ENCODE data around the gene GDAP1L1. TPM values are rescaled to one million over a fixed set of nuclear protein-coding genes. Genes with fewer than 3 reads are reported as not detected.

The GDAP1L1 gene
- total RNA-seq, 1 experiment from 2014 or later = not detected

- CTCF ChIA-PET = no interaction called here
- H3F3A ChIP-seq (ENCODE audit: insufficient read depth, low read depth) = no peaks in the 10 kb centered on the region
- POLR2A ChIA-PET (ENCODE audit: unreplicated experiment) = no interaction called here
- H3K9me3 ChIP-seq (ENCODE audit: insufficient read depth, low read depth) = no peaks in the 10 kb centered on the region
- intact Hi-C loops (cut with micrococcal nuclease; ENCODE audit: unreplicated experiment) = no loop called here
- H3K79me2 ChIP-seq (ENCODE audit: low read depth) = no peaks in the 10 kb centered on the region
- no peaks in the 10 kb centered on the region for H3K9me2 ChIP-seq (ENCODE audit: insufficient read depth)
- TF ChIP-seq EZH2 (IDR thresholded peaks at IDR 0.05; ENCODE audit: low read depth) = no peak
- no peak for TF ChIP-seq CTCF (conservative IDR thresholded peaks at IDR 0.05)
- H3K27me3 ChIP-seq (ENCODE audit: insufficient read depth, low read depth) = no peaks in the 10 kb centered on the region
- H3K36me3 ChIP-seq (ENCODE audit: low read depth) = no peaks in the 10 kb centered on the region
- no peak overlapping the region for H3K4me3 ChIP-seq
- no peaks in the 10 kb centered on the region for H3K4me1 ChIP-seq (replicated peaks; ENCODE audit: insufficient read depth)
- no peak overlapping the region for H2AFZ ChIP-seq
- H3K27ac ChIP-seq = no peak overlapping the region
- BruUV-seq (replicated peaks) = no TSS peak
- DNase-seq = no peak
- H3K4me2 ChIP-seq = no peak overlapping the region
- H4K20me1 ChIP-seq (ENCODE audit: insufficient read depth) = no peaks in the 10 kb centered on the region
Observed at GRCh38 chr20:44301285-44301684, 54.2 kb downstream of the GDAP1L1 start.

GRCh38 chr20:44302026-44302669 is 55.0 kb downstream of the GDAP1L1 start:
- CTCF ChIA-PET = no interaction called here
- TF ChIP-seq CTCF (conservative IDR thresholded peaks at IDR 0.05) = no peak
- no peak for TF ChIP-seq EZH2 (IDR thresholded peaks at IDR 0.05; ENCODE audit: low read depth)
- Histone ChIP-seq H3F3A (ENCODE audit: insufficient read depth, low read depth) (no peaks in the 10 kb centered on the region), H3K4me2 (no peak overlapping the region), H3K36me3 (ENCODE audit: low read depth) (no peaks in the 10 kb centered on the region), H3K9me2 (ENCODE audit: insufficient read depth) (no peaks in the 10 kb centered on the region), H2AFZ (no peak overlapping the region), H3K4me1 (replicated peaks; ENCODE audit: insufficient read depth) (no peaks in the 10 kb centered on the region), H3K9me3 (ENCODE audit: insufficient read depth, low read depth) (no peaks in the 10 kb centered on the region), H4K20me1 (ENCODE audit: insufficient read depth) (no peaks in the 10 kb centered on the region), H3K27me3 (ENCODE audit: insufficient read depth, low read depth) (no peaks in the 10 kb centered on the region), H3K27ac (no peak overlapping the region), H3K4me3 (no peak overlapping the region), H3K79me2 (ENCODE audit: low read depth) (no peaks in the 10 kb centered on the region)
- POLR2A ChIA-PET (ENCODE audit: unreplicated experiment) = no interaction called here
- no TSS peak for BruUV-seq (replicated peaks)
- no peak for DNase-seq
- intact Hi-C loops (cut with micrococcal nuclease; ENCODE audit: unreplicated experiment) = no loop called here

- no peaks in the 10 kb centered on the region for H3F3A ChIP-seq (ENCODE audit: insufficient read depth, low read depth)
- TF ChIP-seq CTCF (conservative IDR thresholded peaks at IDR 0.05) (no peak), EZH2 (IDR thresholded peaks at IDR 0.05; ENCODE audit: low read depth) (no peak)
- H3K36me3 ChIP-seq (ENCODE audit: low read depth) = no peaks in the 10 kb centered on the region
- no peak overlapping the region for H3K27ac ChIP-seq
- intact Hi-C loops (cut with micrococcal nuclease; ENCODE audit: unreplicated experiment) = no loop called here
- no peaks in the 10 kb centered on the region for H4K20me1 ChIP-seq (ENCODE audit: insufficient read depth)
- ChIA-PET POLR2A (ENCODE audit: unreplicated experiment) (no interaction called here), CTCF (no interaction called here)
- BruUV-seq (replicated peaks) = no TSS peak
- no peaks in the 10 kb centered on the region for H3K9me3 ChIP-seq (ENCODE audit: insufficient read depth, low read depth)
- no peak overlapping the region for H2AFZ ChIP-seq
- DNase-seq = no peak
- no peaks in the 10 kb centered on the region for H3K79me2 ChIP-seq (ENCODE audit: low read depth)
- no peaks in the 10 kb centered on the region for H3K27me3 ChIP-seq (ENCODE audit: insufficient read depth, low read depth)
- no peaks in the 10 kb centered on the region for H3K9me2 ChIP-seq (ENCODE audit: insufficient read depth)
- no peak overlapping the region for H3K4me2 ChIP-seq
- no peak overlapping the region for H3K4me3 ChIP-seq
- H3K4me1 ChIP-seq (replicated peaks; ENCODE audit: insufficient read depth) = no peaks in the 10 kb centered on the region
Observed at GRCh38 chr20:44302736-44303135, 55.6 kb downstream of the GDAP1L1 start.
